Transverse colon (tissue), 4 donors: ENCODE measurements around the gene ZNF74. TPM values are rescaled to one million over a fixed set of nuclear protein-coding genes. Genes with fewer than 3 reads are reported as not detected.

Source experiments
- DNase-seq: peaks from one replicate; pipeline ENCODE4 v3.0.0-alpha.2; 2019
- H3K27ac ChIP-seq, 4 donors: fragments of 200-600 bp; sonication (generic); 2 replicates each; pipeline ENCODE4 v1.5.1; 2016 to 2018; ENCODE audit warnings: inconsistent platforms in 4 of 4
- H3K27me3 ChIP-seq: fragments of 200-600 bp; sonication (generic); 2 replicates; pipeline ENCODE4 v1.5.1; 2017; ENCODE audit warnings: inconsistent platforms
- H3K36me3 ChIP-seq, 4 donors: fragments of 200-600 bp; sonication (generic); 2 replicates each; pipeline ENCODE4 v1.5.1; 2017 to 2019; ENCODE audit warnings: inconsistent platforms in 4 of 4
- H3K4me1 ChIP-seq, 4 donors: fragments of 200-600 bp; sonication (generic); 2 replicates each; pipeline ENCODE4 v1.5.1; 2017 to 2020; ENCODE audit warnings: inconsistent platforms in 4 of 4
- H3K4me3 ChIP-seq, 4 donors: fragments of 200-600 bp; sonication (generic); 1 replicate in 1 of 4; 2 replicates in 3 of 4; pipeline versions ENCODE4 v1.5.1 to v1.6.1; 2017 to 2019; ENCODE audit warnings: inconsistent platforms in 4 of 4
- H3K9me3 ChIP-seq, 2 donors: fragments of 200-600 bp; sonication (generic); 2 replicates each; pipeline ENCODE4 v1.5.1; 2017 to 2019; ENCODE audit warnings: inconsistent platforms in 2 of 2
- EP300 ChIP-seq: sonication (generic); formaldehyde crosslinking; IDR thresholded peaks from one replicate; pipeline ENCODE4 v1.6.1; 2017; ENCODE audit warnings: antibody characterized with exemption, low read depth
- POLR2A ChIP-seq: fragments of 450-650 bp; IDR thresholded peaks from one replicate; pipeline ENCODE4 v1.6.1; 2016; ENCODE audit warnings: antibody characterized with exemption, mild to moderate bottlenecking, moderate library complexity
- POLR2AphosphoS5 ChIP-seq, 3 donors: sonication (generic); formaldehyde crosslinking; IDR thresholded peaks; one replicate each; pipeline ENCODE4 v1.6.1; 2016; ENCODE audit warnings: antibody characterized with exemption in 3 of 3
- WGBS, 2 donors: methylation state at CpG; one replicate each; pipeline ENCODE4 v1.1.5; 2018; ENCODE audit warnings: low coverage in 1 of 2; 5-methylcytosine and 5-hydroxymethylcytosine counted together
- in situ Hi-C, 4 donors: fragments of 200-750 bp; cut with MboI; loops; one replicate each; pipeline versions ENCODE4 v1.15.0 to v1.15.1; 2017; ENCODE audit warnings: low sequenced_read_pairs in 3 of 4, low pct_ligation_motif_present in 1 of 4, low pct_unique_long_range_greater_than_20kb in 1 of 4
- intact Hi-C: fragments of 100-400 bp; cut with DNase I; formaldehyde crosslinking; loops from one replicate; pipeline ENCODE4 v1.15.1; 2023; ENCODE audit warnings: low total_unique reads
- total RNA-seq, 4 donors: library from RNA; depleted of rRNA; stranded (reverse); fragments of >200 nt; gene quantifications; one replicate each; pipeline ENCODE4 v1.1.0, GENCODE V29; 2016
- TF ChIP-seq, protein P1 (sequence below), 5 experiments: fragments of 200-600 bp in 3 of 5; fragments of 450-650 bp in 2 of 5; sonication (generic) in 3 of 5; IDR thresholded peaks; 1 replicate in 2 of 5; 2 replicates in 3 of 5; pipeline ENCODE4 v1.5.1; 2016 to 2017; ENCODE audit warnings: antibody characterized with exemption in 5 of 5, inconsistent platforms in 3 of 5, mild to moderate bottlenecking in 2 of 5, moderate library complexity in 1 of 5

The ZNF74 gene
- total RNA-seq, 4 donors from 2014 or later: 1.9 to 11.5 (median 6.6) TPM

DNA sequence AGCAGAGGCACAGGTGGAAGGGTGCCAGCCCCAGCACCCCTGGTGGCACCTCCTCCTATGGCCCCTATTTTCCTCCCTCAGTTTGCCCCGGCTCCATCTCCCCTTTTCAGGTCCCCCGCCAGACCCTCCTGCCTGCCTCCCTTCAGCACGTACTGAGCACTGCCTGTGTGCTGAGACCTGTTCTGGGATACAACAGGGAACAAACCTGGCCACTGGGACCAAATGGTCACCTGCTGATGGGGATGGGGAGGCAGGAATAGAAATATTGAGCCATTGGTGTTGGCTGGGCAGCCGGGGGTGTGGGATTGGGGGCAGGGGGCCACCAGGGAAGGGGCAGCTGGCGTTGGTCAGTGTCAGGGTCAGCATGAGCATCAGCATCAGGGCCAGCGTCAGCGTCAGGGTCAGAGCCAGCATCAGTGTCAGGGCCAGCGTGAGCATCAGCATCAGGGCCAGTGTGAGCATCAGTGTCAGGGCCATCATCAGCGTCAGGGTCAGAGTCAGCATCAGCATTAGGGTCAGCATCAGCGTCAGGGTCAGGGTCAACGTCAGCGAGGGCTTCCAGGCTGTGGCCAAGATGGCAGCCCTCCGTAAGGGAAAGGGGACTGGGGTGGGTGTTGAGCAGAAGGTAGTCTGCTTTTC lies 7.5 kb downstream of the ZNF74 start:
- no peak for TF ChIP-seq POLR2AphosphoS5 (IDR thresholded peaks at IDR 0.05)
- TF ChIP-seq EP300: no peak
- TF ChIP-seq POLR2A: no peak
- TF ChIP-seq, protein P1, sequence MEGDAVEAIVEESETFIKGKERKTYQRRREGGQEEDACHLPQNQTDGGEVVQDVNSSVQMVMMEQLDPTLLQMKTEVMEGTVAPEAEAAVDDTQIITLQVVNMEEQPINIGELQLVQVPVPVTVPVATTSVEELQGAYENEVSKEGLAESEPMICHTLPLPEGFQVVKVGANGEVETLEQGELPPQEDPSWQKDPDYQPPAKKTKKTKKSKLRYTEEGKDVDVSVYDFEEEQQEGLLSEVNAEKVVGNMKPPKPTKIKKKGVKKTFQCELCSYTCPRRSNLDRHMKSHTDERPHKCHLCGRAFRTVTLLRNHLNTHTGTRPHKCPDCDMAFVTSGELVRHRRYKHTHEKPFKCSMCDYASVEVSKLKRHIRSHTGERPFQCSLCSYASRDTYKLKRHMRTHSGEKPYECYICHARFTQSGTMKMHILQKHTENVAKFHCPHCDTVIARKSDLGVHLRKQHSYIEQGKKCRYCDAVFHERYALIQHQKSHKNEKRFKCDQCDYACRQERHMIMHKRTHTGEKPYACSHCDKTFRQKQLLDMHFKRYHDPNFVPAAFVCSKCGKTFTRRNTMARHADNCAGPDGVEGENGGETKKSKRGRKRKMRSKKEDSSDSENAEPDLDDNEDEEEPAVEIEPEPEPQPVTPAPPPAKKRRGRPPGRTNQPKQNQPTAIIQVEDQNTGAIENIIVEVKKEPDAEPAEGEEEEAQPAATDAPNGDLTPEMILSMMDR (IDR thresholded peaks at IDR 0.05): no peak
- H3K4me1 ChIP-seq: no peaks in the 10 kb centered on the region
- in situ Hi-C loops: loop anchor here in 1 of 4 donors (25.0 kb wide), 1 partner anchor 336 kb away; no protein-coding TSS in a partner anchor
- no peaks in the 10 kb centered on the region for H3K36me3 ChIP-seq
- H3K27me3 ChIP-seq: no peaks in the 10 kb centered on the region
- no peak overlapping the region for H3K4me3 ChIP-seq
- no peak overlapping the region for H3K27ac ChIP-seq
- H3K9me3 ChIP-seq: no peaks in the 10 kb centered on the region
- WGBS, 2 donors: 95% methylated on average over 13 of the region's 13 CpGs; no CpG with 5 or more reads in 1 of the 2 donors
- intact Hi-C loops: no loop called here
- DNase-seq: no peak

DNA sequence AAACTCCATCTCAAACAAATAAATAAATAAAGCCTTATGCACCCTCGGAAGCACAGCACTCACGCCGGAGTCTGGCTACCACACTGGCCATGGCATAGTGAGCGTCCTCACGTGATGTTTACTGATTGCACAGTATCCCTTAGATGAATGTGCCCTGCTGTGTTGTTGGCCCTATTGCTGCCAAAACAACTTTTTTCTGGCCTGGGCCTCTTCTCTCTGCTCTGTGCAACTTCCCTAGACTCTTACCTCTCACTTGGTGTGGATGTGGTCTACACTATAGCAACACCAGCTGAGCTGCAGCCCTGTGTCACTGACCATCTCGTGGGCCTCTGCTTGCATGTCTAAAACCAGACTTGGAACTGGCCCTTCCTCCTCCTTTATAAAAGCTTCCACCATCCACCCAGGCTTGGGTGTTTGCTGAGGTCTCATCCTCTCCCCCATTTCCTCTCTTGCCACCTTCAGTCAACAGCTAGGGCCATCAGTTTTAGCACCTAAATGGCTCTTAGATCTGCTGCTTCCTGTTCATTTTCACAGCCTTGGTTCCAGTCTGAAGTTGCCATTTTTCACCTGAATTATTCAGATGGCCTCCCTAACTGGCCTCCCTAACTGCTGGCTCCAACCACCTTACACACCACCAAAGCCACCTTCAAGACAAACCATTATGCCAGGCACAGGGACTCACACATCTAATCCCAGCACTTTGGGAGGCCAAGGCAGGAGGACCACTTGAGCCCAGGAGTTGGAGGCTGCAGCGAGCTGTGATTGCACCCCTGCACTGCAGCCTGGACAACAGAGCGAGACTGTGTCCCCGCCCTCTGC lies 9.2 kb downstream of the ZNF74 start:
- Histone ChIP-seq H3K27ac (no peak overlapping the region), H3K36me3 (no peaks in the 10 kb centered on the region), H3K9me3 (no peaks in the 10 kb centered on the region), H3K4me3 (no peak overlapping the region), H3K4me1 (no peaks in the 10 kb centered on the region), H3K27me3 (no peaks in the 10 kb centered on the region)
- 92% methylated on average over 9 of the region's 9 CpGs; no CpG with 5 or more reads in 1 of the 2 donors for WGBS, 2 donors
- in situ Hi-C loops (loop anchor here in 1 of 4 donors (25.0 kb wide), 1 partner anchor 334 kb away; no protein-coding TSS in a partner anchor), intact Hi-C loops (no loop called here)
- DNase-seq: no peak
- TF ChIP-seq POLR2A: no peak
- no peak for TF ChIP-seq EP300
- TF ChIP-seq, protein P1 (IDR thresholded peaks at IDR 0.05): no peak
- TF ChIP-seq POLR2AphosphoS5 (IDR thresholded peaks at IDR 0.05): no peak

DNA sequence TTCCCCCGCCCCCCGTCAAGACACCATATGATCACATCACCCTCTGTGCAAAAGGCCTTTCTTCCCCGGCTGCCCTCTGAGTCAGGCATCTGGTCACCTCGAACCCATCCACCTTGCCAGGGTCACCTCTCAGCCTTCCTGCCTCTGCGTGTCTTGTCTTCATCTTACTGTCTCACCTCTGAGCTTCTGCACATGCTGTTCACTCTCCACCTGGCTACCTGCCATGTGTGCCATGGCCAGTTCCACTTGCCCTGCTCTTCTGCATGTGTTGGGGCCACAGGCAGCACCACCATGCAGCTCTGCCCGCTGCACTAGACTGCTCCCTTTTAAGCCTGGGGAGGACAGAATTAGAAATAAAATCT lies 9.8 kb downstream of the ZNF74 start:
- intact Hi-C loops (no loop called here), in situ Hi-C loops (loop anchor here in 1 of 4 donors (25.0 kb wide), 1 partner anchor 334 kb away; no protein-coding TSS in a partner anchor)
- H3K4me3 ChIP-seq: no peak overlapping the region
- no peaks in the 10 kb centered on the region for H3K27me3 ChIP-seq
- H3K27ac ChIP-seq: no peak overlapping the region
- no peak for DNase-seq
- no peaks in the 10 kb centered on the region for H3K4me1 ChIP-seq
- no peaks in the 10 kb centered on the region for H3K36me3 ChIP-seq
- H3K9me3 ChIP-seq: no peaks in the 10 kb centered on the region
- 94 to 100% methylated on average over 3 to 6 of the region's 6 CpGs for WGBS, 2 donors
- no peak for TF ChIP-seq EP300

DNA sequence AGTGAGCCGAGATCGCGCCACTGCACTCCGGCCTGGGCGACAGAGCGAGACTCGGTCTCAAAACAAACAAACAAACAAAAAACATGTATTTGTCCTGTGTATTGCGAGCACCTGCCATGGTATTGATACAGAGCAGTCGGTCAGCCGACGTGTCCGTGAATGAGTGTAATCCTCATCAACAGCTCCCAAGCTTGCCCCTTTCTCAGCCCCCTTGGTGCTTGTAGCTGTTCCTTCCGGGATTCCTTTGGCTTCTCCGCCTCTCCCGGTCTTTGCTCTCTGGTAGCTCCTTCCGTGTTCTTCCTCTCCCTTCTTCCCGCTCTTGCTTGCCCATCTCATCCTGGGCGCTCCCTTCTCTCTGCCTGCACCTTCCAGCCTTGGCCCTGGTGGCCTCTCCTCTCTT lies 10.9 kb downstream of the ZNF74 start:
- TF ChIP-seq POLR2A (no peak), EP300 (no peak), POLR2AphosphoS5 (IDR thresholded peaks at IDR 0.05) (no peak)
- TF ChIP-seq, protein P1 (IDR thresholded peaks at IDR 0.05): no peak
- intact Hi-C loops (no loop called here), in situ Hi-C loops (loop anchor here in 1 of 4 donors (25.0 kb wide), 1 partner anchor 332 kb away; no protein-coding TSS in a partner anchor)
- no peak overlapping the region for H3K27ac ChIP-seq
- no peaks in the 10 kb centered on the region for H3K4me1 ChIP-seq
- no peak overlapping the region for H3K4me3 ChIP-seq
- no peaks in the 10 kb centered on the region for H3K9me3 ChIP-seq
- DNase-seq: no peak
- H3K36me3 ChIP-seq: no peaks in the 10 kb centered on the region
- 95% methylated on average over 9 to 18 of the region's 18 CpGs for WGBS, 2 donors
- H3K27me3 ChIP-seq: no peaks in the 10 kb centered on the region
